T follicular helper cell (primary cell): ENCODE data around the gene DNM1L.

Source experiments
- DNase-seq: peaks from one replicate; pipeline ENCODE4 v3.0.0-alpha.2; 2020; ENCODE audit warnings: low read depth
- total RNA-seq, 2 experiments: gene quantifications; one replicate each; lab custom pipeline; 2026; lab: John Stamatoyannopoulos, UW

Gene DNM1L
- 97.2 to 164 reads per million in 2 experiments for total RNA-seq

GRCh38 chr12:32679091-32679919 lies at the start of gene DNM1L:
Gene DNM1L (plus strand): TSS chr12:32679301. CDS start chr12:32679364, 63 bp downstream.
- DNase-seq: peak; percentile 90

GRCh38 chr12:32641287-32641901 lies 37.7 kb upstream of the DNM1L start:
- no peak for DNase-seq

GRCh38 chr12:32644431-32644830 lies 34.7 kb upstream of the DNM1L start:
- no peak for DNase-seq

GRCh38 chr12:32647275-32647674 lies 31.8 kb upstream of the DNM1L start:
- no peak for DNase-seq

GRCh38 chr12:32650508-32650907 lies 28.6 kb upstream of the DNM1L start:
- no peak for DNase-seq

GRCh38 chr12:32651151-32651955 lies 27.7 kb upstream of the DNM1L start:
- DNase-seq: no peak

GRCh38 chr12:32651956-32652210 lies 27.2 kb upstream of the DNM1L start:
- DNase-seq: no peak

GRCh38 chr12:32659908-32660440 lies 19.1 kb upstream of the DNM1L start:
- no peak for DNase-seq

- no peak for DNase-seq
Observed at GRCh38 chr12:32661706-32662105, 17.4 kb upstream of the DNM1L start.

GRCh38 chr12:32662665-32663064 lies 16.4 kb upstream of the DNM1L start:
- no peak for DNase-seq

- no peak for DNase-seq
Observed at GRCh38 chr12:32666018-32666417, 13.1 kb upstream of the DNM1L start.

GRCh38 chr12:32669584-32669983 lies 9.5 kb upstream of the DNM1L start:
- DNase-seq: no peak

- DNase-seq: no peak
Observed at GRCh38 chr12:32671930-32672780, 6.9 kb upstream of the DNM1L start.

- no peak for DNase-seq
Observed at GRCh38 chr12:32679920-32680237, 778 bp downstream of the DNM1L start.

- no peak for DNase-seq
Observed at GRCh38 chr12:32680787-32681186, 1.7 kb downstream of the DNM1L start.

GRCh38 chr12:32681272-32681671 lies 2.2 kb downstream of the DNM1L start:
- no peak for DNase-seq

- no peak for DNase-seq
Observed at GRCh38 chr12:32686340-32686739, 7.2 kb downstream of the DNM1L start.

GRCh38 chr12:32688786-32689185 lies 9.7 kb downstream of the DNM1L start:
- no peak for DNase-seq

- DNase-seq: no peak
Observed at GRCh38 chr12:32690927-32691326, 11.8 kb downstream of the DNM1L start.

- no peak for DNase-seq
Observed at GRCh38 chr12:32692358-32692757, 13.3 kb downstream of the DNM1L start.

GRCh38 chr12:32693036-32693435 lies 13.9 kb downstream of the DNM1L start:
- DNase-seq: no peak

- DNase-seq: no peak
Observed at GRCh38 chr12:32695787-32696186, 16.7 kb downstream of the DNM1L start.
